MM.1S (cell line): ENCODE data around the gene YTHDF2.

Experiments used
- CTCF ChIP-seq: fragments of 300-600 bp; sonication (generic); IDR thresholded peaks from 2 replicates; pipeline ENCODE4 v1.5.1; 2016; ENCODE audit warnings: antibody characterized with exemption, low read length, mixed read lengths
- EZH2 ChIP-seq: fragments of 300-600 bp; sonication (generic); optimal IDR thresholded peaks from 2 replicates; pipeline ENCODE3; 2017; ENCODE audit warnings: low read depth, mild to moderate bottlenecking, antibody characterized with exemption, low read length, mixed read lengths

- TF ChIP-seq CTCF (no peak), EZH2 (no peak)
These were observed 75.3 kb downstream of the YTHDF2 start, which contains the start of gene OPRD1 for GRCh38 chr1:28811766-28812668.
